NCI-H1417 (cell line): ENCODE measurements around the gene PSENEN.

Experiments
- DNase-seq, 3 experiments: peaks; one replicate each; lab custom pipeline; 2025; lab: John Stamatoyannopoulos, UW

Gene PSENEN

GRCh38 chr19:35773020-35773806 is 27.8 kb downstream of the PSENEN start:
- DNase-seq = peak in 1 of 3 experiments; percentile 26

GRCh38 chr19:35774274-35775045 is 29.0 kb downstream of the PSENEN start:
- peak; percentile 16 to 66 (median 53) for DNase-seq

- DNase-seq = no peak
These were observed 29.5 kb downstream of the PSENEN start for GRCh38 chr19:35775046-35775297.

- DNase-seq = peak; percentile 96 to 100 (median 99)
These were observed 30.0 kb downstream of the PSENEN start, which contains the start of gene ARHGAP33 for GRCh38 chr19:35775298-35776101. ARHGAP33 (plus strand) TSS chr19:35775564; CDS start chr19:35775659, 95 bp downstream.

GRCh38 chr19:35776102-35776788 is 30.8 kb downstream of the PSENEN start:
- peak in 2 of 3 experiments; percentile 44 to 45 for DNase-seq

- no peak for DNase-seq
These were observed 31.8 kb downstream of the PSENEN start for GRCh38 chr19:35777086-35777841.

- no peak for DNase-seq
These were observed 32.5 kb downstream of the PSENEN start for GRCh38 chr19:35777961-35778360.

GRCh38 chr19:35779033-35779432 is 33.6 kb downstream of the PSENEN start:
- no peak for DNase-seq

- DNase-seq = no peak
These were observed 34.6 kb downstream of the PSENEN start for GRCh38 chr19:35780058-35780457.

- DNase-seq = no peak
These were observed 35.3 kb downstream of the PSENEN start for GRCh38 chr19:35780717-35781116.

- no peak for DNase-seq
These were observed 36.2 kb downstream of the PSENEN start for GRCh38 chr19:35781650-35782049.

GRCh38 chr19:35782589-35782988 is 37.1 kb downstream of the PSENEN start:
- no peak for DNase-seq

- no peak for DNase-seq
These were observed 38.3 kb downstream of the PSENEN start for GRCh38 chr19:35783469-35784434.

GRCh38 chr19:35784503-35785338 is 39.3 kb downstream of the PSENEN start:
- DNase-seq = no peak

GRCh38 chr19:35785339-35785627 is 39.8 kb downstream of the PSENEN start:
- no peak for DNase-seq

GRCh38 chr19:35786299-35787160 is 41.1 kb downstream of the PSENEN start:
- no peak for DNase-seq

GRCh38 chr19:35787227-35787799 is 41.9 kb downstream of the PSENEN start:
- DNase-seq = no peak
